HepG2 (cell line): ENCODE measurements around the gene MFN2. TPM values are rescaled to one million over a fixed set of nuclear protein-coding genes. Genes with fewer than 3 reads are reported as not detected.
"Not testable (repeated sequence)": the region's sequence is repeated elsewhere in the genome, so short reads cannot be mapped to it uniquely, and the experiment has no call there.

ENCODE experiments used
- ATAC-seq: fragments of 200-7000 bp; cut with Tn5 transposase; 3 replicates; pipeline ENCODE4 v1.9.1; 2020; ENCODE audit warnings: mild to moderate bottlenecking, moderate library complexity
- BruUV-seq: library from RNA; stranded (reverse); fragments of 400-500 nt; replicated peaks from 2 replicates; lab custom pipeline; 2021; lab: Mats Ljungman, UMichigan
- CTCF ChIA-PET: fragments of 300-600 bp; formaldehyde crosslinking; extraction: SDS; loops from one replicate; lab custom pipeline; 2021; ENCODE audit warnings: low total read pairs, inconsistent platforms, low intra/inter-chr PET ratio; lab: Yijun Ruan, JAX
- POLR2A ChIA-PET: fragments of 350-600 bp; sonication (Branson Sonifier 250); formaldehyde crosslinking; loops from one replicate; lab custom pipeline; 2020; ENCODE audit warnings: antibody characterized with exemption, inconsistent platforms; lab: Yijun Ruan, JAX
- DNase-seq: peaks from one replicate; pipeline ENCODE4 v3.0.0-alpha.2; 2015; ENCODE audit warnings: low spot score
- FAIRE-seq: peaks from 3 replicates; lab custom pipeline; 2011; peaks lifted over from hg19 to GRCh38; lab: Jason Lieb, UNC
- H2AFZ ChIP-seq: one replicate; pipeline ENCODE4 v1.6.1; 2011; ENCODE audit warnings: low read length, inconsistent platforms
- H3K27ac ChIP-seq: fragments of 300-600 bp; 3 replicates; pipeline ENCODE4 v1.8.0; 2011; ENCODE audit warnings: mixed run types, mild to moderate bottlenecking, mixed read lengths, low read length, inconsistent platforms; ENCODE audit not compliant: insufficient read depth; ENCODE audit errors: extremely low read length
- H3K27me3 ChIP-seq, 2 experiments: fragments of 200-600 bp in 1 of 2; 2 replicates in 1 of 2; 3 replicates in 1 of 2; pipeline versions ENCODE4 v1.6.0 to v1.8.0; 2011; ENCODE audit warnings: low read length in 2 of 2, mild to moderate bottlenecking in 2 of 2, moderate library complexity in 2 of 2, inconsistent platforms in 1 of 2; ENCODE audit not compliant: insufficient read depth in 2 of 2, control insufficient read depth in 1 of 2
- H3K36me3 ChIP-seq, 2 experiments: fragments of 200-600 bp in 1 of 2; replicated peaks in 1 of 2; 2 replicates in 1 of 2; 3 replicates in 1 of 2; pipeline versions ENCODE4 v1.5.1 to v1.8.0; 2011; ENCODE audit warnings: low read length in 2 of 2, inconsistent platforms in 1 of 2; ENCODE audit not compliant: insufficient read depth in 2 of 2, control insufficient read depth in 1 of 2
- H3K4me1 ChIP-seq: 2 replicates; pipeline ENCODE4 v1.5.1; 2012; ENCODE audit warnings: low read length, inconsistent platforms; ENCODE audit not compliant: insufficient read depth
- H3K4me2 ChIP-seq: 2 replicates; pipeline ENCODE4 v1.6.0; 2011; ENCODE audit warnings: low read depth, low read length, inconsistent platforms
- H3K4me3 ChIP-seq, 3 experiments: fragments of 200-600 bp in 1 of 3; sonication (generic), shearing (Covaris generic) in 1 of 3; replicated peaks in 1 of 3; 2 replicates each; pipeline ENCODE4 v1.5.1; 2011 to 2016; ENCODE audit warnings: low read length in 3 of 3, inconsistent platforms in 2 of 3, low read depth in 2 of 3, mild to moderate bottlenecking in 2 of 3, control low read depth in 1 of 3, mixed read lengths in 1 of 3; ENCODE audit not compliant: insufficient read depth in 1 of 3
- H3K79me2 ChIP-seq: one replicate; pipeline ENCODE4 v1.6.1; 2011; ENCODE audit warnings: low read length, inconsistent platforms; ENCODE audit not compliant: insufficient read depth
- H3K9ac ChIP-seq: 2 replicates; pipeline ENCODE4 v1.6.0; 2011; ENCODE audit warnings: mild to moderate bottlenecking, low read depth, low read length, inconsistent platforms; ENCODE audit not compliant: insufficient read depth
- H3K9me3 ChIP-seq: 2 replicates; pipeline ENCODE4 v1.5.1; 2012; ENCODE audit warnings: mild to moderate bottlenecking, low read length
- H4K20me1 ChIP-seq: 2 replicates; pipeline ENCODE4 v1.6.0; 2011; ENCODE audit warnings: inconsistent platforms, mild to moderate bottlenecking, low read length, moderate library complexity; ENCODE audit not compliant: insufficient read depth
- CC2D1A ChIP-seq: sonication (generic); formaldehyde crosslinking; IDR thresholded peaks from 2 replicates; pipeline ENCODE4 v1.8.1; 2023; ENCODE audit warnings: mild to moderate bottlenecking, missing genetic modification reagents
- RFX3 ChIP-seq: IDR thresholded peaks from 2 replicates; pipeline ENCODE4 v1.6.1; 2016; ENCODE audit warnings: missing biosample characterization, missing genetic modification reagents
- SIN3B ChIP-seq: fragments of 150-350 bp; IDR thresholded peaks from 2 replicates; pipeline ENCODE4 v1.6.1; 2014; ENCODE audit warnings: low read length
- SRSF1 ChIP-seq: fragments of 200-400 bp; formaldehyde crosslinking; optimal IDR thresholded peaks from 2 replicates; pipeline ENCODE3; 2017; ENCODE audit warnings: mild to moderate bottlenecking, low read depth, low read length, moderate library complexity
- ZNF33A ChIP-seq: sonication (generic); formaldehyde crosslinking; IDR thresholded peaks from 2 replicates; pipeline ENCODE4 v1.5.1; 2020; ENCODE audit warnings: missing genetic modification reagents, mild to moderate bottlenecking, moderate library complexity, borderline replicate concordance
- ZNF691 ChIP-seq: sonication (generic); formaldehyde crosslinking; IDR thresholded peaks from 2 replicates; pipeline ENCODE4 v1.4.0; 2020; ENCODE audit warnings: missing genetic modification reagents, low read depth, mild to moderate bottlenecking, borderline replicate concordance
- ZNF878 ChIP-seq: sonication (generic); formaldehyde crosslinking; IDR thresholded peaks from 2 replicates; pipeline ENCODE4 v1.8.1; 2023; ENCODE audit warnings: mild to moderate bottlenecking, missing genetic modification reagents, moderate library complexity
- WGBS: methylation state at CpG from one replicate; pipeline ENCODE4 v1.1.6; 2017; ENCODE audit warnings: low lambda C conversion rate; 5-methylcytosine and 5-hydroxymethylcytosine counted together
- in situ Hi-C: cut with HindIII; loops from 2 replicates; pipeline ENCODE4 v1.10.0; 2017; ENCODE audit warnings: low pct_unique_long_range_greater_than_20kb; ENCODE audit not compliant: extremely low pct_ligation_motif_present
- intact Hi-C: fragments of 100-400 bp; cut with micrococcal nuclease; formaldehyde crosslinking; loops from one replicate; pipeline ENCODE4 v1.10.0; 2022; ENCODE audit not compliant: unreplicated experiment
- polyA plus RNA-seq, 8 experiments: library from polyadenylated mRNA; depleted of rRNA in 3 of 8; stranded (reverse) in 7 of 8; unstranded in 1 of 8; fragments of >200 nt; fragmentation: Illumina TruSeq in 4 of 8; extraction: Trizol in 4 of 8; gene quantifications; 2 replicates each; pipeline versions ENCODE4 v1.2.1 to v1.2.3, GENCODE V29; 2011 to 2016; ENCODE audit warnings: low read depth in 4 of 8, missing spikeins in 1 of 8, mixed read lengths in 1 of 8; ENCODE audit not compliant: insufficient read depth in 1 of 8
- total RNA-seq, 5 experiments: library from RNA; depleted of rRNA; stranded (reverse); fragments of >200 nt; fragmentation: Illumina TruSeq; extraction: Trizol; gene quantifications; 2 replicates each; pipeline ENCODE4 v1.2.3, GENCODE V29; 2016; ENCODE audit warnings: low read depth in 1 of 5
- TF ChIP-seq, protein P1 (sequence below): sonication (generic); formaldehyde crosslinking; IDR thresholded peaks from 2 replicates; pipeline ENCODE4 v1.4.0; 2020; ENCODE audit warnings: mild to moderate bottlenecking, missing genetic modification reagents

The MFN2 gene
- total and polyA plus RNA-seq, 2 of the 13 experiments (the other 11 are each of a cell fraction or from before 2014, with no cell fraction given), result 38.7 to 60.9 TPM

DNA sequence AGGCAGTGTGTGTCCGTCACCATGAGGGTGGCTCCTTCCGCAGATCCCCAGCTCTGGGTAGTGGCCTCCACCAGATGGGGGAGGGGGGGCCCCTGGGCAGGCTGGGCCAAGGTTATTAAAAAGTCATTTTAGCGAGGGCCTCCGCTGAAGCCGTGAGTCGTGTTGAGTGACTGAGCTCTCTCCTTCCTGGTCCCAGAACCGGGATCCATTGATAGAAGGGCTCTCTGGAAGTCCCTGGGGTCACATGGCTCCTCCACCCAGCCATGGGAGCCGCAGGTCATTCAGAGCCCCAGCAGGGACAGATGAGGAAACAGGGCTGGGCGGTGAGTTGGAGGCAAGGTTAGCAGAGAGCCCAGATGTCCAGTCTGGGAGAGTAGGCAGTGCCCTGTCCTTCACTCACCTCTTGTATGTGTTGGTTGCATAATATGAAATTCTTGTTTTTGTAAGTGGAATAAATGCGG lies 51.9 kb downstream of the MFN2 start (continued):
- no peak for TF ChIP-seq SRSF1
- TF ChIP-seq ZNF691 (CRISPR knock-in tag), result no peak
- TF ChIP-seq, protein P1, sequence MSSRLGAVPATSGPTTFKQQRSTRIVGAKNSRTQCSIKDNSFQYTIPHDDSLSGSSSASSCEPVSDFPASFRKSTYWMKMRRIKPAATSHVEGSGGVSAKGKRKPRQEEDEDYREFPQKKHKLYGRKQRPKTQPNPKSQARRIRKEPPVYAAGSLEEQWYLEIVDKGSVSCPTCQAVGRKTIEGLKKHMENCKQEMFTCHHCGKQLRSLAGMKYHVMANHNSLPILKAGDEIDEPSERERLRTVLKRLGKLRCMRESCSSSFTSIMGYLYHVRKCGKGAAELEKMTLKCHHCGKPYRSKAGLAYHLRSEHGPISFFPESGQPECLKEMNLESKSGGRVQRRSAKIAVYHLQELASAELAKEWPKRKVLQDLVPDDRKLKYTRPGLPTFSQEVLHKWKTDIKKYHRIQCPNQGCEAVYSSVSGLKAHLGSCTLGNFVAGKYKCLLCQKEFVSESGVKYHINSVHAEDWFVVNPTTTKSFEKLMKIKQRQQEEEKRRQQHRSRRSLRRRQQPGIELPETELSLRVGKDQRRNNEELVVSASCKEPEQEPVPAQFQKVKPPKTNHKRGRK (CRISPR knock-in tag), result no peak
- TF ChIP-seq ZNF33A, result no peak
- TF ChIP-seq SIN3B, result no peak
- TF ChIP-seq CC2D1A (CRISPR knock-in tag), result no peak
- TF ChIP-seq RFX3, result no peak
- no peak for TF ChIP-seq ZNF878 (CRISPR knock-in tag)
- TF ChIP-seq, all 625 proteins: peak for 0

DNA sequence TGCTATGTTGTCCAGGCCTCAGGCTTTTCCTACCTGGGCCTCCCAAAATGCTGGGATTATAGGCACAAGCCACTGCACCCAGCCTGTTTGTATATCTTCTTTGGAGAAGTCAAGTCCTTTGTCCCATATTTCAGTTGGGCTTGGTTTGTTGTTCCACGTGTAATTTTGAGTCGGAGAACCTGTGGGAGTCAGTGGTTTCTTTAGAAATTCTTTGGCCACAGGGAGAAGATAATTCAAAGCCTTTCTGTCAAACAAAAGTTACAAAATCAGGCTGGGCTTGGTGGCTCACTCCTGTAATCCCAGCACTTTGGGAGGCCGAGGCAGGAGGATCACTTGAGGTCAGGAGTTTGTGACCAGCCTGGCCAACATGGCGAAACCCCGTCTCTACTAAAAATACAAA lies 53.2 kb downstream of the MFN2 start:
- DNase-seq, H2AFZ ChIP-seq, H3K4me2 ChIP-seq, ATAC-seq, H3K4me3 ChIP-seq, intact Hi-C loops, FAIRE-seq, CTCF ChIA-PET, H3K27ac ChIP-seq, in situ Hi-C loops, H3K27me3 ChIP-seq, H4K20me1 ChIP-seq, BruUV-seq, H3K9me3 ChIP-seq, H3K36me3 ChIP-seq, H3K79me2 ChIP-seq, H3K9ac ChIP-seq: not testable (repeated sequence)
- 96% methylated on average over 5 of the region's 5 CpGs for WGBS
- peaks cover 25% of the 10 kb centered on the region for H3K4me1 ChIP-seq
- POLR2A ChIA-PET, result interaction anchor here (3.8 kb wide), 1 partner anchor 14 kb away, joined by 13 read pairs; the partner anchor contains the start of gene MIIP
